ENCODE results near the gene SKP1.
A peak's percentile ranks its signal among the peaks of the same experiment; 100 is the strongest.

Gene SKP1

GRCh38 chr5:134207696-134208095 is 30.9 kb upstream of the SKP1 start (continued):
- TF ChIP-seq ZBTB44 (tag by site-specific recombination; IDR thresholded peaks at IDR 0.05) (no peak), ZNF292 (tag by site-specific recombination; IDR thresholded peaks at IDR 0.05; ENCODE audit: borderline replicate concordance, low read depth) (no peak), ZNF704 (tag by site-specific recombination; IDR thresholded peaks at IDR 0.05) (no peak), ZSCAN18 (tag by site-specific recombination; IDR thresholded peaks at IDR 0.05) (no peak)

GRCh38 chr5:134206627-134207160 is 29.9 kb upstream of the SKP1 start:
- Histone ChIP-seq H3K9me3 (ENCODE audit: control insufficient read depth, insufficient read depth, low read depth, low read length) (no peaks in the 10 kb centered on the region), H3K36me3 (ENCODE audit: control insufficient read depth in 2 of 2, insufficient read depth in 1 of 2, low read length in 2 of 2) (peaks cover 30 to 49% of the 10 kb centered on the region in 2 experiments), H3K4me1 (ENCODE audit: control insufficient read depth, insufficient read depth, low read length) (peaks cover 27% of the 10 kb centered on the region), H3K27ac (ENCODE audit: extremely low read depth, low read depth, low read length) (no peak overlapping the region), H3K4me3 (ENCODE audit: low read depth, low read length) (no peak overlapping the region)
- no peak for TF ChIP-seq ZNF335 (tag by site-specific recombination; conservative IDR thresholded peaks at IDR 0.05)
- peak; percentile 27; the same call in 1 of the 2 replicates for TF ChIP-seq OSR2 (tag by site-specific recombination; IDR thresholded peaks at IDR 0.05)
- no peak for TF ChIP-seq ZNF707 (tag by site-specific recombination; IDR thresholded peaks at IDR 0.05)
- peak; percentile 71 for TF ChIP-seq ZNF664 (tag by site-specific recombination; IDR thresholded peaks at IDR 0.05)
- no peak for TF ChIP-seq FEZF1 (tag by site-specific recombination; IDR thresholded peaks at IDR 0.05)
- TF ChIP-seq PRDM10 (tag by site-specific recombination; IDR thresholded peaks at IDR 0.05), result peak; percentile 47; the same call in 1 of the 2 replicates
- POLR2A ChIA-PET, result interaction anchor here (1.4 kb wide), 1 partner anchor 30 kb away, joined by 3 read pairs; the partner anchor contains the start of gene SKP1
- CTCF ChIA-PET, result interaction anchor here (1.2 to 1.5 kb wide), 2 partner anchors 23 to 85 kb away, joined by 3 read pairs; no protein-coding TSS in a partner anchor

- ChIA-PET CTCF (interaction anchor here (1.0 kb wide), 1 partner anchor 85 kb away, joined by 4 read pairs; no protein-coding TSS in a partner anchor), POLR2A (interaction anchor here (0.7 kb wide), 1 partner anchor 22 kb away, joined by 4 read pairs; the partner anchor contains the start of gene PPP2CA)
- peaks cover 15% of the 10 kb centered on the region for H3K4me1 ChIP-seq (ENCODE audit: control insufficient read depth, insufficient read depth, low read length)
- no peaks in the 10 kb centered on the region for H3K9me3 ChIP-seq (ENCODE audit: control insufficient read depth, insufficient read depth, low read depth, low read length)
- H3K36me3 ChIP-seq (ENCODE audit: control insufficient read depth in 2 of 2, insufficient read depth in 1 of 2, low read length in 2 of 2), result peaks cover 50 to 70% of the 10 kb centered on the region in 2 experiments
- H3K27ac ChIP-seq (ENCODE audit: extremely low read depth, low read depth, low read length), result no peak overlapping the region
- H3K4me3 ChIP-seq (ENCODE audit: low read depth, low read length), result no peak overlapping the region
- TF ChIP-seq ZNF654 (tag by site-specific recombination; IDR thresholded peaks at IDR 0.05; ENCODE audit: low read depth) (no peak), ZNF488 (tag by site-specific recombination; IDR thresholded peaks at IDR 0.05) (no peak), PRDM2 (tag by site-specific recombination; IDR thresholded peaks at IDR 0.05; ENCODE audit: borderline replicate concordance) (no peak), ZNF843 (tag by site-specific recombination; IDR thresholded peaks at IDR 0.05) (no peak), GLI4 (tag by site-specific recombination; IDR thresholded peaks at IDR 0.05) (no peak), ZNF792 (tag by site-specific recombination; IDR thresholded peaks at IDR 0.05) (no peak), OVOL3 (tag by site-specific recombination; IDR thresholded peaks at IDR 0.05) (no peak)
These were observed 27.8 kb upstream of the SKP1 start for GRCh38 chr5:134204575-134204974.

Data from HEK293 (cell line).